Coronary artery (tissue), 2 donors: Measurements from ENCODE around the gene PTPRJ.

Source experiments
- DNase-seq: peaks from one replicate; pipeline ENCODE4 v3.0.0-alpha.2; 2017; ENCODE audit warnings: low spot score
- H3K27ac ChIP-seq, 2 donors: fragments of 200-600 bp; sonication (generic); one replicate each; pipeline ENCODE4 v1.5.1; 2016 to 2019
- H3K4me3 ChIP-seq: fragments of 200-600 bp; sonication (generic); 2 replicates; pipeline ENCODE4 v1.5.1; 2016; ENCODE audit warnings: mild to moderate bottlenecking, moderate library complexity
- CTCF ChIP-seq: fragments of 200-600 bp; sonication (generic); IDR thresholded peaks from one replicate; pipeline ENCODE4 v1.5.1; 2019; ENCODE audit warnings: antibody characterized with exemption

The PTPRJ gene

GRCh38 chr11:48041877-48042695 lies 61.7 kb downstream of the PTPRJ start:
- no peak for DNase-seq
- Histone ChIP-seq H3K27ac (no peak overlapping the region), H3K4me3 (no peak overlapping the region)
- TF ChIP-seq CTCF: no peak

GRCh38 chr11:48043111-48043990 lies 63.0 kb downstream of the PTPRJ start:
- H3K4me3 ChIP-seq: no peak overlapping the region
- no peak for DNase-seq
- TF ChIP-seq CTCF: no peak
- peak overlapping the region in 1 of 2 donors; percentile 31 for H3K27ac ChIP-seq

- no peak for DNase-seq
- TF ChIP-seq CTCF: no peak
- Histone ChIP-seq H3K27ac (peak overlapping the region in 1 of 2 donors; percentile 31), H3K4me3 (no peak overlapping the region)
These were observed 63.7 kb downstream of the PTPRJ start for GRCh38 chr11:48043991-48044512.

GRCh38 chr11:48044577-48044976 lies 64.2 kb downstream of the PTPRJ start:
- no peak for TF ChIP-seq CTCF

GRCh38 chr11:48045536-48045935 lies 65.2 kb downstream of the PTPRJ start:
- H3K4me3 ChIP-seq: no peak overlapping the region
- no peak overlapping the region for H3K27ac ChIP-seq
- no peak for TF ChIP-seq CTCF
- no peak for DNase-seq

More at GRCh38 chr11:48044577-48044976, 64.2 kb downstream of the PTPRJ start:
- no peak overlapping the region for H3K4me3 ChIP-seq
- H3K27ac ChIP-seq: no peak overlapping the region
- DNase-seq: no peak

GRCh38 chr11:48047616-48048015 lies 67.3 kb downstream of the PTPRJ start:
- H3K4me3 ChIP-seq: no peak overlapping the region
- H3K27ac ChIP-seq: no peak overlapping the region
- no peak for DNase-seq
- no peak for TF ChIP-seq CTCF
